ENCODE data around the gene SLC13A4. TPM values are rescaled to one million over a fixed set of nuclear protein-coding genes. Genes with fewer than 3 reads are reported as not detected.

SLC13A4 gene
- total RNA-seq, 1 donor from 2014 or later = 0.08 TPM

DNA sequence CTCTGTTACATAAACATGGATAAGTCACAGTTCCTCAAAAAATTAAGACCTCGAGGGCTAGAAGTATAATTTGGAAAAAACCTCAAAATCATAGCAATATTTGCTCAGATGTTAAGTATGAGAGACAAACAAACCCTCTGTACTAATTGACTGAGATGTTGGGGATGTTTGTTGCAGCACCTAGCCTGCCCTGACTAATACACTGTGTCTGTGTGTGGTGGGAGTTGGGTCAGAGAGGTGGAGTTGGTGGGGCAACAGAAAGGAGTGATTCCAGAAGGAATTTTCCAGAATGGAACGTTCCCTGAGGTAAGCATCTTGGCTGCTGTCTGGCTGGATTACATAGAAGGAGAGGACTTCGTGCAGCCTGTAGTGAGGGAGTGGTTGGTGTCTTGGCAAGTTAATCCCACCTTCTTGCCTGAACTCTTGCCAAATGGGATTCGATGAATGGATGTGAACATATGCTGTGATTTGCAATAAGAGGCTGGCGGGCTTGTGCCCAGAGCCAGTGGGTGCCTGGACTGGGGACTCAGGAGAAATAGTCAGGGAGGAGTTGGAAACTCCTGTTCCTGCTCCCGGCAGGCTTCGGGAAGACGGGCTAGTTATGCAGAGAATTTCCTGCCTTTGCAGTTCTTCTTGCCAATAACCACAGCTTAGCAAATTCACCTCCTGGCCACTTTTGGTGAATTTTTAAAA is 29.9 kb upstream of the SLC13A4 start:
- TF ChIP-seq CTCF (IDR thresholded peaks at IDR 0.05; ENCODE audit: insufficient read depth, low read length, poor library complexity, severe bottlenecking) = no peak
- no peak for DNase-seq (ENCODE audit: low read depth)
- Histone ChIP-seq H3K27me3 (ENCODE audit: control insufficient read depth, insufficient read depth, low read length) (no peaks in the 10 kb centered on the region), H3K36me3 (ENCODE audit: control insufficient read depth, insufficient read depth, low read length) (no peaks in the 10 kb centered on the region), H3K4me3 (ENCODE audit: low read depth, low read length) (no peak overlapping the region)

- Histone ChIP-seq H3K27me3 (ENCODE audit: control insufficient read depth, insufficient read depth, low read length) (no peaks in the 10 kb centered on the region), H3K36me3 (ENCODE audit: control insufficient read depth, insufficient read depth, low read length) (no peaks in the 10 kb centered on the region), H3K4me3 (ENCODE audit: low read depth, low read length) (no peak overlapping the region)
- TF ChIP-seq CTCF (IDR thresholded peaks at IDR 0.05; ENCODE audit: insufficient read depth, low read length, poor library complexity, severe bottlenecking) = no peak
- DNase-seq (ENCODE audit: low read depth) = no peak
These were observed 28.2 kb upstream of the SLC13A4 start for GRCh38 chr7:135756191-135756590.

GRCh38 chr7:135755351-135755753 is 27.4 kb upstream of the SLC13A4 start:
- H3K27me3 ChIP-seq (ENCODE audit: control insufficient read depth, insufficient read depth, low read length) = no peaks in the 10 kb centered on the region
- TF ChIP-seq CTCF (IDR thresholded peaks at IDR 0.05; ENCODE audit: insufficient read depth, low read length, poor library complexity, severe bottlenecking) = no peak
- DNase-seq (ENCODE audit: low read depth) = no peak
- H3K36me3 ChIP-seq (ENCODE audit: control insufficient read depth, insufficient read depth, low read length) = no peaks in the 10 kb centered on the region
- no peak overlapping the region for H3K4me3 ChIP-seq (ENCODE audit: low read depth, low read length)

DNA sequence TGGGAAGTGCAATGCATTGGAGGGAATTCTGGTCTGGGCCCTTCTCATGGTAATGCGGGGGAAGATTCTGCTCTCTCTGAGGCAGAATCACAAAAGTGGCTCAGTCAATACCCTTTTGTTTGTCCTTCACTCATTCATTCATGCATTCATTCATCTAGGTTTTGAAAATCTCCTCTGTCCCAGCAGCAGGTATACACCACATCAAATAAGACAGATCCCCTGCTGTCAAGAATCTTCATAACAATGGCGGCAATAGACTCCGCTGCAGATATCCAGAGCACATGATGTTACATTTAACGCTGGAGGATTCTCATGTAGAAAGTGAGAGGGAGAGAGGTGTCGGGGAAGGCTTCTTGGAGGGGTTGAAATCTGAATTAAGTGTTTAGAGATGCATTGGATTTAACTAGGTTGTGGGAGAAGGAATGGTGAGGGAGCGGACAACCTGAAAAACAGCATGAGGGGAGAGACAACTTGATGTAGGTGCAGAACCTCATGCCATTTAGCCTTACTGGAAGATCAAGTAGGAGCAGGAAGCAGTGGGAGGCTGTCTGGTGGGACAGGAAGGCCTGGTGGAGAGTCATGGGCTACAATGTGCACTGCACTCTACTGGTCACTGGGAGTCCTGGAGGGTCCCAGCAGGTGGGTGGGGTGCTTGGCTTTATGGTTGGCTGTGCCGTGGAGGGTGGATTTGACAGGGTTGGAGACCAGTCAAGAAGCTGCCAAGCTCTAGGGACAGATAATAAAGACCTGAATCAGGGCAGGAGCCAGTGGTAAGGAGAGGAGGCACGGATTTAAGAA is 25.8 kb upstream of the SLC13A4 start:
- Histone ChIP-seq H3K4me3 (ENCODE audit: low read depth, low read length) (no peak overlapping the region), H3K36me3 (ENCODE audit: control insufficient read depth, insufficient read depth, low read length) (no peaks in the 10 kb centered on the region), H3K27me3 (ENCODE audit: control insufficient read depth, insufficient read depth, low read length) (no peaks in the 10 kb centered on the region)
- DNase-seq (ENCODE audit: low read depth) = no peak
- no peak for TF ChIP-seq CTCF (IDR thresholded peaks at IDR 0.05; ENCODE audit: insufficient read depth, low read length, poor library complexity, severe bottlenecking)

GRCh38 chr7:135748770-135749169 is 20.8 kb upstream of the SLC13A4 start, which contains the start of gene FAM180A:
Gene FAM180A (minus strand): TSS chr7:135748813. CDS start chr7:135748580, 233 bp downstream.
- Histone ChIP-seq H3K27me3 (ENCODE audit: control insufficient read depth, insufficient read depth, low read length) (no peaks in the 10 kb centered on the region), H3K36me3 (ENCODE audit: control insufficient read depth, insufficient read depth, low read length) (no peaks in the 10 kb centered on the region), H3K4me3 (ENCODE audit: low read depth, low read length) (no peak within 1 kb of the TSS)
- DNase-seq (ENCODE audit: low read depth) = no peak
- no peak for TF ChIP-seq CTCF (IDR thresholded peaks at IDR 0.05; ENCODE audit: insufficient read depth, low read length, poor library complexity, severe bottlenecking)

All from kidney epithelial cell (primary cell).